ENCODE data around the gene ATP11B.

Gene ATP11B

GRCh38 chr3:182913889-182914288 is 120.6 kb downstream of the ATP11B start (continued):
- TF ChIP-seq, protein P1, sequence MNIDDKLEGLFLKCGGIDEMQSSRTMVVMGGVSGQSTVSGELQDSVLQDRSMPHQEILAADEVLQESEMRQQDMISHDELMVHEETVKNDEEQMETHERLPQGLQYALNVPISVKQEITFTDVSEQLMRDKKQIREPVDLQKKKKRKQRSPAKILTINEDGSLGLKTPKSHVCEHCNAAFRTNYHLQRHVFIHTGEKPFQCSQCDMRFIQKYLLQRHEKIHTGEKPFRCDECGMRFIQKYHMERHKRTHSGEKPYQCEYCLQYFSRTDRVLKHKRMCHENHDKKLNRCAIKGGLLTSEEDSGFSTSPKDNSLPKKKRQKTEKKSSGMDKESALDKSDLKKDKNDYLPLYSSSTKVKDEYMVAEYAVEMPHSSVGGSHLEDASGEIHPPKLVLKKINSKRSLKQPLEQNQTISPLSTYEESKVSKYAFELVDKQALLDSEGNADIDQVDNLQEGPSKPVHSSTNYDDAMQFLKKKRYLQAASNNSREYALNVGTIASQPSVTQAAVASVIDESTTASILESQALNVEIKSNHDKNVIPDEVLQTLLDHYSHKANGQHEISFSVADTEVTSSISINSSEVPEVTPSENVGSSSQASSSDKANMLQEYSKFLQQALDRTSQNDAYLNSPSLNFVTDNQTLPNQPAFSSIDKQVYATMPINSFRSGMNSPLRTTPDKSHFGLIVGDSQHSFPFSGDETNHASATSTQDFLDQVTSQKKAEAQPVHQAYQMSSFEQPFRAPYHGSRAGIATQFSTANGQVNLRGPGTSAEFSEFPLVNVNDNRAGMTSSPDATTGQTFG (tag by site-specific recombination; IDR thresholded peaks at IDR 0.05; ENCODE audit: borderline replicate concordance) = no peak
- TF ChIP-seq PRDM6 (tag by site-specific recombination; IDR thresholded peaks at IDR 0.05) (no peak), ZNF350 (tag by site-specific recombination; IDR thresholded peaks at IDR 0.05) (no peak), ZNF560 (tag by site-specific recombination; IDR thresholded peaks at IDR 0.05; ENCODE audit: borderline replicate concordance) (no peak), ZNF426 (tag by site-specific recombination; IDR thresholded peaks at IDR 0.05) (no peak), WT1 (tag by site-specific recombination; IDR thresholded peaks at IDR 0.05) (no peak), ZNF837 (tag by site-specific recombination; IDR thresholded peaks at IDR 0.05) (no peak), ZNF37A (tag by site-specific recombination; IDR thresholded peaks at IDR 0.05) (no peak), HOXD13 (CRISPR knock-in tag; IDR thresholded peaks at IDR 0.05; ENCODE audit: borderline replicate concordance) (no peak), ZSCAN30 (tag by site-specific recombination; IDR thresholded peaks at IDR 0.05) (no peak)
- TF ChIP-seq, protein P2, sequence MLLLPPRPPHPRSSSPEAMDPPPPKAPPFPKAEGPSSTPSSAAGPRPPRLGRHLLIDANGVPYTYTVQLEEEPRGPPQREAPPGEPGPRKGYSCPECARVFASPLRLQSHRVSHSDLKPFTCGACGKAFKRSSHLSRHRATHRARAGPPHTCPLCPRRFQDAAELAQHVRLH (tag by site-specific recombination; IDR thresholded peaks at IDR 0.05) = no peak

DNA sequence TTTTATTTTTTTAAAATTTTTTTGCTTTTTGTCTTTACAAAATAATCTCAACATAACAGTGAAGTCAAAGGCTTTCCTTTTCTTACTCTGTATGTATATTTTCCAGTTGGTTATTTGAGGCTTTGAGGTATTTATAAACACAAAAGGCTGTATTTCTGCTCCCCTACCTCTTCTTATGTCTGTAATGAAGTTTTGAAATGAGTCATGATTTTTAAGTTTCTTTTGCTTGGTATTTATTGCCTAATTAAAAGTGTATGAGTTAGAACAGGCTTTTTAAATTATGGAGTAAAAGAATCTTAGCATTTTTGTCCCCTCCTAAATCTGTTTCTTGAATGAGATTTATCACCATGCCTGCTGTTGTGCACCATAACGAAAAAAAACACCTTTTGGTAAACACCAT is 121.0 kb downstream of the ATP11B start:
- TF ChIP-seq PRDM6 (tag by site-specific recombination; IDR thresholded peaks at IDR 0.05) = peak; percentile 19; the same call in 1 of the 2 replicates
- TF ChIP-seq ZNF610 (tag by site-specific recombination; IDR thresholded peaks at IDR 0.05; ENCODE audit: borderline replicate concordance) = no peak
- CTCF ChIA-PET = no interaction called here
- H3K4me1 ChIP-seq (ENCODE audit: control insufficient read depth, insufficient read depth, low read length) = no peaks in the 10 kb centered on the region
- no peak overlapping the region for H3K4me3 ChIP-seq (ENCODE audit: low read depth, low read length)
- H3K36me3 ChIP-seq (ENCODE audit: control insufficient read depth in 2 of 2, insufficient read depth in 1 of 2, low read length in 2 of 2) = peaks cover 0 to 14% of the 10 kb centered on the region in 2 experiments; a peak in 1 of 3 replicates
- H3K9me3 ChIP-seq (ENCODE audit: control insufficient read depth, insufficient read depth, low read depth, low read length) = no peaks in the 10 kb centered on the region
- H3K27ac ChIP-seq (ENCODE audit: extremely low read depth, low read depth, low read length) = no peak overlapping the region
- POLR2A ChIA-PET = no interaction called here

GRCh38 chr3:182917134-182917533 is 123.8 kb downstream of the ATP11B start:
- Histone ChIP-seq H3K27ac (ENCODE audit: extremely low read depth, low read depth, low read length) (no peak overlapping the region), H3K36me3 (ENCODE audit: control insufficient read depth in 2 of 2, insufficient read depth in 1 of 2, low read length in 2 of 2) (peaks cover 0 to 14% of the 10 kb centered on the region in 2 experiments; a peak in 1 of 3 replicates), H3K9me3 (ENCODE audit: control insufficient read depth, insufficient read depth, low read depth, low read length) (no peaks in the 10 kb centered on the region), H3K4me1 (ENCODE audit: control insufficient read depth, insufficient read depth, low read length) (no peaks in the 10 kb centered on the region), H3K4me3 (ENCODE audit: low read depth, low read length) (no peak overlapping the region)
- ChIA-PET POLR2A (no interaction called here), CTCF (no interaction called here)
- TF ChIP-seq ZFHX2 (tag by site-specific recombination; conservative IDR thresholded peaks at IDR 0.05) (no peak), OSR2 (tag by site-specific recombination; IDR thresholded peaks at IDR 0.05) (no peak), ZNF280D (tag by site-specific recombination; IDR thresholded peaks at IDR 0.05) (no peak), PRDM1 (tag by site-specific recombination; IDR thresholded peaks at IDR 0.05) (no peak), ZNF747 (tag by site-specific recombination; IDR thresholded peaks at IDR 0.05) (no peak), ZSCAN30 (tag by site-specific recombination; IDR thresholded peaks at IDR 0.05) (no peak), ZNF76 (tag by site-specific recombination; IDR thresholded peaks at IDR 0.05; ENCODE audit: borderline replicate concordance, low read depth) (no peak), ZIC2 (tag by site-specific recombination; IDR thresholded peaks at IDR 0.05) (no peak)
- TF ChIP-seq, protein P3, sequence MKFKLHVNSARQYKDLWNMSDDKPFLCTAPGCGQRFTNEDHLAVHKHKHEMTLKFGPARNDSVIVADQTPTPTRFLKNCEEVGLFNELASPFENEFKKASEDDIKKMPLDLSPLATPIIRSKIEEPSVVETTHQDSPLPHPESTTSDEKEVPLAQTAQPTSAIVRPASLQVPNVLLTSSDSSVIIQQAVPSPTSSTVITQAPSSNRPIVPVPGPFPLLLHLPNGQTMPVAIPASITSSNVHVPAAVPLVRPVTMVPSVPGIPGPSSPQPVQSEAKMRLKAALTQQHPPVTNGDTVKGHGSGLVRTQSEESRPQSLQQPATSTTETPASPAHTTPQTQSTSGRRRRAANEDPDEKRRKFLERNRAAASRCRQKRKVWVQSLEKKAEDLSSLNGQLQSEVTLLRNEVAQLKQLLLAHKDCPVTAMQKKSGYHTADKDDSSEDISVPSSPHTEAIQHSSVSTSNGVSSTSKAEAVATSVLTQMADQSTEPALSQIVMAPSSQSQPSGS (tag by site-specific recombination; IDR thresholded peaks at IDR 0.05; ENCODE audit: low read depth) = no peak

All from HEK293 (cell line).